RWPE2 (cell line): Measurements from ENCODE around the gene GNAL.

ENCODE experiments used
- ATAC-seq: fragments of 200-7000 bp; cut with Tn5 transposase; 3 replicates; pipeline ENCODE4 v1.9.1; 2021; ENCODE audit warnings: low read depth
- DNase-seq: peaks from one replicate; pipeline ENCODE4 v3.0.0-alpha.2; 2020; ENCODE audit warnings: low spot score
- H3K27ac ChIP-seq: fragments of 450-650 bp; 2 replicates; pipeline ENCODE4 v1.5.1; 2017; ENCODE audit warnings: mild to moderate bottlenecking; ENCODE audit not compliant: poor library complexity, severe bottlenecking
- H3K27me3 ChIP-seq: fragments of 250-450 bp; sonication (Bioruptor Pico); 2 replicates; pipeline ENCODE4 v1.5.1; 2021; ENCODE audit warnings: mild to moderate bottlenecking, moderate library complexity; ENCODE audit not compliant: insufficient read depth, poor library complexity, severe bottlenecking
- H3K36me3 ChIP-seq: fragments of 250-450 bp; sonication (Bioruptor Pico); 2 replicates; pipeline ENCODE4 v1.5.1; 2020; ENCODE audit warnings: low read depth, mild to moderate bottlenecking, moderate library complexity
- H3K4me1 ChIP-seq: fragments of 250-450 bp; sonication (Bioruptor Pico); 2 replicates; pipeline ENCODE4 v1.5.1; 2021; ENCODE audit warnings: mild to moderate bottlenecking, moderate library complexity; ENCODE audit not compliant: insufficient read depth, poor library complexity, severe bottlenecking
- H3K4me3 ChIP-seq: fragments of 250-450 bp; sonication (Bioruptor Pico); 2 replicates; pipeline ENCODE4 v1.5.1; 2021; ENCODE audit warnings: mild to moderate bottlenecking, moderate library complexity; ENCODE audit not compliant: severe bottlenecking
- H3K9me3 ChIP-seq: fragments of 250-450 bp; sonication (Bioruptor Pico); 2 replicates; pipeline ENCODE4 v1.5.1; 2021; ENCODE audit warnings: mild to moderate bottlenecking, moderate library complexity; ENCODE audit not compliant: severe bottlenecking
- TF ChIP-seq, protein P1 (sequence below): fragments of 450-650 bp; IDR thresholded peaks from one replicate; pipeline ENCODE4 v1.5.1; 2017; ENCODE audit warnings: mild to moderate bottlenecking, moderate library complexity; ENCODE audit not compliant: poor library complexity, severe bottlenecking

The GNAL gene

DNA sequence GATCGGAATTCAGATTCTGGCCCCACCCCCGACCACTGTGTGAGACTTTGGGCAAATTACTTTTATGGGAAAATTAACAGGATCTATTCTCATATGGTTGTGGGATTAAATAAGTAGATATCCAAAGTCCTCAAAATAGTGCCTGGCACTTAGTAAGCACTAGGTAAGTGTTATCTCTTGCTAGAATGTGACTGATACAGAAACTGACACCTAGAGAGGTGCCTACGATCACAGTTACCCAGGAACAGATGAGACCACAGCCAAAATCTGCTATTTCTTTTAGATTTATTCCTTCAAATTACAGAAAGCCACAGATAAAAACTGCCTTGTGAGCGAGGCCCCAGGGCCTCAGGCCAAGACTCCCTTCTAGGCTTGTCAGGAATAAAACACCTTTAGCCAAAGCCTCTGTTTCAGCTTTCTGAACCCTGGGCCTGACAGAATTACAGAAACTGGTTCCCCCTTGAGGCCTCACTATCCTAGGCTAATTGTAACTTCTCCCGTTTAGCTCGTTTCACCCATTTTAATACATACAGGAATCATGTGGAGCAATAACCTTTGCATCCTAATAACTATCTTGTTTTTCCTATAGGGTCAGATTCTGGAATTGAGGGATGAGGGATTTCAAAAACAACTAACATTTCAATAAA, 139.8 kb downstream of the GNAL start:
- TF ChIP-seq, protein P1, sequence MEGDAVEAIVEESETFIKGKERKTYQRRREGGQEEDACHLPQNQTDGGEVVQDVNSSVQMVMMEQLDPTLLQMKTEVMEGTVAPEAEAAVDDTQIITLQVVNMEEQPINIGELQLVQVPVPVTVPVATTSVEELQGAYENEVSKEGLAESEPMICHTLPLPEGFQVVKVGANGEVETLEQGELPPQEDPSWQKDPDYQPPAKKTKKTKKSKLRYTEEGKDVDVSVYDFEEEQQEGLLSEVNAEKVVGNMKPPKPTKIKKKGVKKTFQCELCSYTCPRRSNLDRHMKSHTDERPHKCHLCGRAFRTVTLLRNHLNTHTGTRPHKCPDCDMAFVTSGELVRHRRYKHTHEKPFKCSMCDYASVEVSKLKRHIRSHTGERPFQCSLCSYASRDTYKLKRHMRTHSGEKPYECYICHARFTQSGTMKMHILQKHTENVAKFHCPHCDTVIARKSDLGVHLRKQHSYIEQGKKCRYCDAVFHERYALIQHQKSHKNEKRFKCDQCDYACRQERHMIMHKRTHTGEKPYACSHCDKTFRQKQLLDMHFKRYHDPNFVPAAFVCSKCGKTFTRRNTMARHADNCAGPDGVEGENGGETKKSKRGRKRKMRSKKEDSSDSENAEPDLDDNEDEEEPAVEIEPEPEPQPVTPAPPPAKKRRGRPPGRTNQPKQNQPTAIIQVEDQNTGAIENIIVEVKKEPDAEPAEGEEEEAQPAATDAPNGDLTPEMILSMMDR: no peak
- Histone ChIP-seq H3K27me3 (no peaks in the 10 kb centered on the region), H3K4me3 (no peak overlapping the region), H3K27ac (no peak overlapping the region), H3K36me3 (no peaks in the 10 kb centered on the region), H3K9me3 (no peaks in the 10 kb centered on the region), H3K4me1 (no peaks in the 10 kb centered on the region)
- DNase-seq (no peak), ATAC-seq (no peak)

DNA sequence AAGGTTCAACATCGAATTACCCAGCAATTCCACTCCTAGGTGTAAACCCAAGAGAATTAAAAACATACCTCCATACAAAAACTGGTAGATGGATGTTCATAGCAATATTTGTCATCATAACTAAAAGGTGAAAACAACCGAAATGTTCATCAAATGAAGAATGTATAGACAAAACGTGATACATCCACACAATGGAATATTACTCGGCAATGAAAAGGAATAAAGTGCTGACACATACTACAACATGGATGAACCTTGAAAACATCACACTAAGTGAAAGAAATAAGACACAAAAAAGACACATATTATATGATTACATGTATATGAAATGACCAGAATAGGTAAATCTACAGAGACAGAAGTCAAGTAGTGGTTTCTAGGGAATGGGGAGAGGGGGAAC, 141.5 kb downstream of the GNAL start:
- ATAC-seq: no peak
- no peaks in the 10 kb centered on the region for H3K36me3 ChIP-seq
- H3K9me3 ChIP-seq: no peaks in the 10 kb centered on the region
- DNase-seq: no peak
- no peaks in the 10 kb centered on the region for H3K27me3 ChIP-seq
- TF ChIP-seq, protein P1: no peak
- no peak overlapping the region for H3K4me3 ChIP-seq
- no peaks in the 10 kb centered on the region for H3K4me1 ChIP-seq
- H3K27ac ChIP-seq: no peak overlapping the region

DNA sequence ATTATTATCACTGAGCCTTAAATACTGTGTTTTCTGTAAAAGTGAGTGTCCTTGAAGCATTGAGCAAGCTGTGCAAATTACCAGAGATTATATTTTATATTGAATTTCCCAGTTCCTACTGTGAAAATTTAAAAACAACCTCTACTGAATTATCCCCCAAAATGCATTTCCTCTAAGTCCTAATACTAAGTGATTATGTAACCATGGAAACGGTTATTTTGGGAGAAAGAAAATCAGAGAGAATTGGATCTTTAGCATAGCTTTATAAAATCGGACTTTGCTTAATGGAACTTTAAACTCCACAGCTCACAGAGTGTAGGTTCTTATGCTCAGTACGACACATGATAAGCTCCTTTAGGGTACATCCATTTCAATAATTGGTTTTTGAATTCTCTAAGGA, 142.9 kb downstream of the GNAL start:
- no peaks in the 10 kb centered on the region for H3K9me3 ChIP-seq

DNA sequence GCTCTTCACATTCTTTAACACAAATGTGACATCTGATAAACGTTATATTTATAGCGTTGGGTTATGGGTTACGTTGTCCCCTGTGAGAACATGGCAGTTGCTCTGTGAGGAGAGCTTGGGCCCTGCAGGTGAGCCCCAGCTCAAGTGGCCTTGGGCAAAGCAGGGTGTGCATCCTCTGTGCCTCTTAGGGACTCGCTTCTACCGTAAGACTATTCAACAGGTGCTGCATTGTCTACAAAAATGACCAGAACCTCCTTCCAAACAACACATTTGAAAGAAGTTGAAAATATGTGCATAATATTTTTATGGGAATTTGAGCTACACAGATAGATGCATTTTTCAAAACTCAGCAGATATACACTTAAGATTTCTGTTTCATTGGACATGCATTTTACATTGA, 145.7 kb downstream of the GNAL start:
- no peak for DNase-seq
- Histone ChIP-seq H3K36me3 (no peaks in the 10 kb centered on the region), H3K4me1 (no peaks in the 10 kb centered on the region), H3K27me3 (no peaks in the 10 kb centered on the region), H3K4me3 (no peak overlapping the region), H3K9me3 (no peaks in the 10 kb centered on the region), H3K27ac (no peak overlapping the region)
- ATAC-seq: no peak
- TF ChIP-seq, protein P1: no peak

More for the DNA sequence above, 142.9 kb downstream of the GNAL start:
- no peak overlapping the region for H3K4me3 ChIP-seq
- no peaks in the 10 kb centered on the region for H3K27me3 ChIP-seq
- no peaks in the 10 kb centered on the region for H3K36me3 ChIP-seq
- H3K4me1 ChIP-seq: no peaks in the 10 kb centered on the region
- no peak overlapping the region for H3K27ac ChIP-seq
- TF ChIP-seq, protein P1: no peak
- ATAC-seq (no peak), DNase-seq (no peak)

DNA sequence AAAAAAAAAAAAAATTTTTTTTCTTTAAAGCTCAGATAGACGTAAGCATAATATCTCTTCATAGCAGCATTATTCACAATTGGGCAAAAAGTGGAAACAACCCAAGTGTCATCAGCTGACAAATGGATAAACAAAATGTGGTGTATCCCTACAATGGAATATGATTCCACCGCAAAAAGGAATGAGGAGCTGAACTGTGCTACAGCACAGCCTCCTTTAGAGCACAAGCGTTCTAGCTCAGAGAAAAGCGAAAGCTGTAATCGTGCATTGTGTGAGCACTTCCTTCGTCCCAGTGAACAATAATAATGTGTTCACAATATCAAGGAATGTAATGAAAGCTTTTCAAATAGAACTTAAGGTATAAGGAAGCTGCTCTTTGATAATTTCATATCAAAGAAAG, 150.5 kb downstream of the GNAL start:
- DNase-seq (no peak), ATAC-seq (no peak)
- Histone ChIP-seq H3K4me1 (no peaks in the 10 kb centered on the region), H3K27me3 (no peaks in the 10 kb centered on the region), H3K36me3 (no peaks in the 10 kb centered on the region), H3K27ac (no peak overlapping the region), H3K4me3 (no peak overlapping the region), H3K9me3 (no peaks in the 10 kb centered on the region)
- TF ChIP-seq, protein P1: no peak
